ENCODE measurements around the gene ASB16. TPM values are rescaled to one million over a fixed set of nuclear protein-coding genes. Genes with fewer than 3 reads are reported as not detected.

The ASB16 gene
- total RNA-seq, 4 donors from 2014 or later = 0.57 TPM; not detected in 3

DNA sequence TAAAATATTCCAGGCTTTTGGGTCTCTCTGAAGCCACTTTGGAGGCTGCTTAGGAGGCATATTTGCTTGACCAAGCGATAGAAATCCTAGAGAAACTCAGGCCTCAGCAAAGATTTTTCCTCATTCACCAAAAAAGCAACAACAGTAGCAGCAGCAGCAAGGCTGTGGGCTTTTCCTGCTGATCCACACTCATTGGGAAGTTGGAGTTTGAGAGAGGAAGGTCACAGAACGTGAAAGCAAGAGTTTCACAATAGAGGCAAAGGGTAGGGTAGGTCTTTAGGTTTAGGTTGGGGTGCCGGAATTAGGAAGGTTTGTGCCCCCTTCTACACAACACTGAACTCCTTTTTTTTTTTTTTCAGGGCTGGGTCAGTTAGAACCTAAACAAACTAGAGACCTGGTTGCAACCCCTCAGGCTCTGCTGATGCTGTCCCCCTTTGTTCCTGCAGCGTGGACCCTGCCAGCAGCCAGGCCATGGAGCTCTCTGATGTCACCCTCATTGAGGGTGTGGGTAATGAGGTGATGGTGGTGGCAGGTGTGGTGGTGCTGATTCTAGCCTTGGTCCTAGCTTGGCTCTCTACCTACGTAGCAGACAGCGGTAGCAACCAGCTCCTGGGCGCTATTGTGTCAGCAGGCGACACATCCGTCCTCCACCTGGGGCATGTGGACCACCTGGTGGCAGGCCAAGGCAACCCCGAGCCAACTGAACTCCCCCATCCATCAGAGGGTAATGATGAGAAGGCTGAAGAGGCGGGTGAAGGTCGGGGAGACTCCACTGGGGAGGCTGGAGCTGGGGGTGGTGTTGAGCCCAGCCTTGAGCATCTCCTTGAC, 18.3 kb downstream of the ASB16 start:
- Histone ChIP-seq H3K27me3 (no peaks in the 10 kb centered on the region), H3K9me3 (no peaks in the 10 kb centered on the region), H3K36me3 (peaks cover 0 to 36% (median 0%) of the 10 kb centered on the region in 3 donors), H3K4me1 (peaks cover 0 to 34% (median 19%) of the 10 kb centered on the region in 4 donors), H3K4me3 (no peak overlapping the region), H3K27ac (peak overlapping the region in 1 of 4 donors; percentile 46)
- no peak for DNase-seq
- TF ChIP-seq, protein P1, sequence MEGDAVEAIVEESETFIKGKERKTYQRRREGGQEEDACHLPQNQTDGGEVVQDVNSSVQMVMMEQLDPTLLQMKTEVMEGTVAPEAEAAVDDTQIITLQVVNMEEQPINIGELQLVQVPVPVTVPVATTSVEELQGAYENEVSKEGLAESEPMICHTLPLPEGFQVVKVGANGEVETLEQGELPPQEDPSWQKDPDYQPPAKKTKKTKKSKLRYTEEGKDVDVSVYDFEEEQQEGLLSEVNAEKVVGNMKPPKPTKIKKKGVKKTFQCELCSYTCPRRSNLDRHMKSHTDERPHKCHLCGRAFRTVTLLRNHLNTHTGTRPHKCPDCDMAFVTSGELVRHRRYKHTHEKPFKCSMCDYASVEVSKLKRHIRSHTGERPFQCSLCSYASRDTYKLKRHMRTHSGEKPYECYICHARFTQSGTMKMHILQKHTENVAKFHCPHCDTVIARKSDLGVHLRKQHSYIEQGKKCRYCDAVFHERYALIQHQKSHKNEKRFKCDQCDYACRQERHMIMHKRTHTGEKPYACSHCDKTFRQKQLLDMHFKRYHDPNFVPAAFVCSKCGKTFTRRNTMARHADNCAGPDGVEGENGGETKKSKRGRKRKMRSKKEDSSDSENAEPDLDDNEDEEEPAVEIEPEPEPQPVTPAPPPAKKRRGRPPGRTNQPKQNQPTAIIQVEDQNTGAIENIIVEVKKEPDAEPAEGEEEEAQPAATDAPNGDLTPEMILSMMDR (IDR thresholded peaks at IDR 0.05) = no peak
- TF ChIP-seq POLR2A (IDR thresholded peaks at IDR 0.05) = no peak

DNA sequence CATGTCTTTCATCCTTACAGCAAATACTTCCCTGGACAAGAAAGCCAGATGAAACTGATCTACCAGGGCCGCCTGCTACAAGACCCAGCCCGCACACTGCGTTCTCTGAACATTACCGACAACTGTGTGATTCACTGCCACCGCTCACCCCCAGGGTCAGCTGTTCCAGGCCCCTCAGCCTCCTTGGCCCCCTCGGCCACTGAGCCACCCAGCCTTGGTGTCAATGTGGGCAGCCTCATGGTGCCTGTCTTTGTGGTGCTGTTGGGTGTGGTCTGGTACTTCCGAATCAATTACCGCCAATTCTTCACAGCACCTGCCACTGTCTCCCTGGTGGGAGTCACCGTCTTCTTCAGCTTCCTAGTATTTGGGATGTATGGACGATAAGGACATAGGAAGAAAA, 20.0 kb downstream of the ASB16 start:
- Histone ChIP-seq H3K4me1 (peaks cover 0 to 25% (median 13%) of the 10 kb centered on the region in 4 donors), H3K4me3 (no peak overlapping the region), H3K36me3 (peaks cover 0 to 53% (median 0%) of the 10 kb centered on the region in 3 donors), H3K9me3 (no peaks in the 10 kb centered on the region), H3K27me3 (no peaks in the 10 kb centered on the region), H3K27ac (no peak overlapping the region)
- DNase-seq = no peak
- TF ChIP-seq, protein P1 (IDR thresholded peaks at IDR 0.05) = no peak

DNA sequence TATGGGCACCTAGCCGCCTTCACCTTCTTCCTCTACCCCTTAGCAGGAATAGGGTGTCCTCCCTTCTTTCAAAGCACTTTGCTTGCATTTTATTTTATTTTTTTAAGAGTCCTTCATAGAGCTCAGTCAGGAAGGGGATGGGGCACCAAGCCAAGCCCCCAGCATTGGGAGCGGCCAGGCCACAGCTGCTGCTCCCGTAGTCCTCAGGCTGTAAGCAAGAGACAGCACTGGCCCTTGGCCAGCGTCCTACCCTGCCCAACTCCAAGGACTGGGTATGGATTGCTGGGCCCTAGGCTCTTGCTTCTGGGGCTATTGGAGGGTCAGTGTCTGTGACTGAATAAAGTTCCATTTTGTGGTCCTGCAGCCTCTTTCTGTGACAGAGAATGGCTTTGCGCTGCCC, 20.9 kb downstream of the ASB16 start:
- Histone ChIP-seq H3K27ac (no peak overlapping the region), H3K4me1 (peaks cover 0 to 20% (median 9%) of the 10 kb centered on the region in 4 donors), H3K36me3 (peaks cover 0 to 62% (median 0%) of the 10 kb centered on the region in 3 donors), H3K4me3 (no peak overlapping the region), H3K27me3 (no peaks in the 10 kb centered on the region), H3K9me3 (no peaks in the 10 kb centered on the region)
- no peak for TF ChIP-seq POLR2A (IDR thresholded peaks at IDR 0.05)
- TF ChIP-seq, protein P1 (IDR thresholded peaks at IDR 0.05) = no peak
- no peak for DNase-seq

DNA sequence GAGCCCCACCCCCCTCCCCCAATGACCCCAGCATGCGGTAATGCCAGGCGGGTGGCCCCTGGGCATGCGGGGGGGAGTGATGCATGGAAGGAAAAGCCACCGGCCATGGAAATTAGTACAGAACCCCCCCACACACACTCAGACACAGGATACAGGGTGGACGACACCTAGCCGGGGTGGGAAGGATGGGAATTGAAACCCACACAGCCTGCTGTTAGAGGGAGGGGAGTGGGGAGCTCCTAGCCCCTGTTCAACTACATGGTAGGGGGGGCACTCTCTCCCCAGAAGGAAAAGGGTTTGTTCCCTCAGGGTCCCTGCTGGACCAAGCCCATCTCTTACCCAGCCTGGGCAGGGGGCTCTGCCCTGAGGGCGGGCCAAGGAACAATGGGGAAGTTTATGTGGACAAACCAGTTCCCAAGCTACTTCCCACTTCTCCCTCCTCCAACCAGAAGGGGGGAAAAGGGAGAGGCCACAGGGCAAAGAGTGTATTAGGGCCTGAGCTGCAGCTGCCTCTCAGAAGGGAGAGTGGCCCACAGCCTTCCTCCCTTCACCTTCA, 21.5 kb downstream of the ASB16 start:
- H3K4me3 ChIP-seq = no peak overlapping the region
- no peaks in the 10 kb centered on the region for H3K27me3 ChIP-seq
- no peak for TF ChIP-seq POLR2A (IDR thresholded peaks at IDR 0.05)
- TF ChIP-seq, protein P1 (IDR thresholded peaks at IDR 0.05) = no peak
- H3K36me3 ChIP-seq = peaks cover 0 to 66% (median 0%) of the 10 kb centered on the region in 3 donors
- H3K9me3 ChIP-seq = no peaks in the 10 kb centered on the region
- peaks cover 0 to 23% (median 9%) of the 10 kb centered on the region in 4 donors for H3K4me1 ChIP-seq
- DNase-seq = no peak
- peak overlapping the region in 2 of 4 donors; percentile 2 to 19 for H3K27ac ChIP-seq

DNA sequence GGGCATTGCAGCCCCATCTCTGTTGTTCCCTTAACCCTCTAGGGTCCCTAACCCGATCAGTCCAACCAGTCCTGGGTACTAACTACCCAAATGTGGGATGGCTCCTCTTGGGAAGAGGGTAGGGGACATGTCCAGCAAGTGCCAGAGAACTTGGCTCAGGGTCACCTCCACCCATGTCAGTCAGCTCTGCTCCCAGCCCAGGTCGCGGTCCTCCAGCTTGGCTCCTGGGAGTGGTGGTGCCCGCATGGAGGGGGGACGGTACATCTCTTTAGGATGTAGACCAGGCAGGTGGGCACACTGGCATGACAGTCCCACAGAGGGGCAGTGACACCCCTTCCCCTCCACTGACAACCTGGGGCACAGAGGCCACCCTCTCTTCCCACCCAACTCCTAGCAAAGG, 22.2 kb downstream of the ASB16 start:
- peaks cover 0 to 30% (median 5%) of the 10 kb centered on the region in 4 donors for H3K4me1 ChIP-seq
- no peaks in the 10 kb centered on the region for H3K27me3 ChIP-seq
- no peak for DNase-seq
- H3K9me3 ChIP-seq = no peaks in the 10 kb centered on the region
- TF ChIP-seq, protein P1 (IDR thresholded peaks at IDR 0.05) = no peak
- peaks cover 0 to 72% (median 0%) of the 10 kb centered on the region in 3 donors for H3K36me3 ChIP-seq
- H3K4me3 ChIP-seq = no peak overlapping the region
- H3K27ac ChIP-seq = peak overlapping the region in 1 of 4 donors; percentile 2

Data from Peyer's patch (tissue), 4 donors.